Ishikawa (cell line): ENCODE results near the gene MAP3K5.

Source experiments
- CEBPB ChIP-seq: IDR thresholded peaks from 2 replicates; pipeline ENCODE4 v1.6.1; 2012
- EGR1 ChIP-seq: IDR thresholded peaks from 2 replicates; pipeline ENCODE4 v1.6.1; 2012
- EP300 ChIP-seq: IDR thresholded peaks from 2 replicates; pipeline ENCODE4 v1.6.1; 2012; ENCODE audit warnings: borderline replicate concordance
- FOXM1 ChIP-seq: IDR thresholded peaks from 2 replicates; pipeline ENCODE4 v1.6.1; 2012; ENCODE audit warnings: low read depth, borderline replicate concordance
- MAX ChIP-seq: IDR thresholded peaks from 2 replicates; pipeline ENCODE4 v1.6.1; 2012
- TAF1 ChIP-seq: IDR thresholded peaks from 2 replicates; pipeline ENCODE4 v1.6.1; 2012; ENCODE audit warnings: low read depth, mild to moderate bottlenecking
- TEAD4 ChIP-seq: IDR thresholded peaks from 2 replicates; pipeline ENCODE4 v1.6.1; 2012
- ZBTB7A ChIP-seq: IDR thresholded peaks from 2 replicates; pipeline ENCODE4 v1.6.1; 2012; ENCODE audit warnings: low read depth
- TF ChIP-seq, protein P1 (sequence below): IDR thresholded peaks from 2 replicates; pipeline ENCODE4 v1.6.1; 2012; ENCODE audit warnings: low read depth, mild to moderate bottlenecking

DNA sequence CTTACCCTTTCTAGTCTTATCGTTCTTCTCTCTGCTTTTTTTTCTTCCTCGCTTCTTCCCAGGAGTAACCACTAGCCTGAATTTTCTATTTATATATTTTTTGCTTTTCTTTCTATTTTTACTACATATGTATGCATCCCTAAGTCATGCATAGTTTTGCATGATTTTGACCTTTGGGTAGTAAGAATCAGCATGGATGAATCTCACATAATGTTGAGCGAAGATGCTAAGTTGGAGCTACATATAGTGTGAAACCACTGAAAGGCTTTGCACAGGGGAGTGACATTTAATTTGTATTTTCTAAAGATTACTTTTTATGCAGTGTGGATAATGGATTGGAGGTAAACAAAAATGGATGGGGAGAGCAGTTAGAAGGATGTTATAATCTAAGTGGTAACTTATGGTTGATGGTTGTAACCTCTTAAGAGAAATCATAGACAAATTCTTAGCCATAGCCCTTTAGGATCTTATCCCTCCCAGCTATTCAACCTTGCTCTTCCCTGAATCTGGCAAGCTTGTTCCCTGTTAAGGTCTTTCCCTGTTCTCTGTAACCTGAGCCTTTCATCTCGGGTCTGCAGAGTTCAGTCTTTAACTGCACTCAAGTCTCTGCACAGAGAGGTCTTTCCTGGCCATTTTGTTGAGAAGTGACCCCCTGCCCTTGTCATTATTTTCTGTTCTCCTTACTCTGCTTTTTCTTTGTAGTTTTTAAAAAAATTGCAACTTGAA, 48.2 kb upstream of the MAP3K5 start:
- no peak for TF ChIP-seq MAX
- no peak for TF ChIP-seq TAF1
- TF ChIP-seq FOXM1: no peak
- TF ChIP-seq EP300: no peak
- no peak for TF ChIP-seq TEAD4
- TF ChIP-seq EGR1: no peak
- TF ChIP-seq, protein P1, sequence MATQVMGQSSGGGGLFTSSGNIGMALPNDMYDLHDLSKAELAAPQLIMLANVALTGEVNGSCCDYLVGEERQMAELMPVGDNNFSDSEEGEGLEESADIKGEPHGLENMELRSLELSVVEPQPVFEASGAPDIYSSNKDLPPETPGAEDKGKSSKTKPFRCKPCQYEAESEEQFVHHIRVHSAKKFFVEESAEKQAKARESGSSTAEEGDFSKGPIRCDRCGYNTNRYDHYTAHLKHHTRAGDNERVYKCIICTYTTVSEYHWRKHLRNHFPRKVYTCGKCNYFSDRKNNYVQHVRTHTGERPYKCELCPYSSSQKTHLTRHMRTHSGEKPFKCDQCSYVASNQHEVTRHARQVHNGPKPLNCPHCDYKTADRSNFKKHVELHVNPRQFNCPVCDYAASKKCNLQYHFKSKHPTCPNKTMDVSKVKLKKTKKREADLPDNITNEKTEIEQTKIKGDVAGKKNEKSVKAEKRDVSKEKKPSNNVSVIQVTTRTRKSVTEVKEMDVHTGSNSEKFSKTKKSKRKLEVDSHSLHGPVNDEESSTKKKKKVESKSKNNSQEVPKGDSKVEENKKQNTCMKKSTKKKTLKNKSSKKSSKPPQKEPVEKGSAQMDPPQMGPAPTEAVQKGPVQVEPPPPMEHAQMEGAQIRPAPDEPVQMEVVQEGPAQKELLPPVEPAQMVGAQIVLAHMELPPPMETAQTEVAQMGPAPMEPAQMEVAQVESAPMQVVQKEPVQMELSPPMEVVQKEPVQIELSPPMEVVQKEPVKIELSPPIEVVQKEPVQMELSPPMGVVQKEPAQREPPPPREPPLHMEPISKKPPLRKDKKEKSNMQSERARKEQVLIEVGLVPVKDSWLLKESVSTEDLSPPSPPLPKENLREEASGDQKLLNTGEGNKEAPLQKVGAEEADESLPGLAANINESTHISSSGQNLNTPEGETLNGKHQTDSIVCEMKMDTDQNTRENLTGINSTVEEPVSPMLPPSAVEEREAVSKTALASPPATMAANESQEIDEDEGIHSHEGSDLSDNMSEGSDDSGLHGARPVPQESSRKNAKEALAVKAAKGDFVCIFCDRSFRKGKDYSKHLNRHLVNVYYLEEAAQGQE: no peak
- no peak for TF ChIP-seq ZBTB7A
- TF ChIP-seq CEBPB: no peak
